NT2/D1 (cell line): ENCODE results near the gene FOXL3.

Source experiments
- YY1 ChIP-seq: IDR thresholded peaks from 2 replicates; pipeline ENCODE4 v1.6.1; 2011; ENCODE audit not compliant: insufficient read length, insufficient read depth
- ZNF274 ChIP-seq: IDR thresholded peaks from 2 replicates; pipeline ENCODE4 v1.6.1; 2011; ENCODE audit warnings: mild to moderate bottlenecking, low read depth, low read length

DNA sequence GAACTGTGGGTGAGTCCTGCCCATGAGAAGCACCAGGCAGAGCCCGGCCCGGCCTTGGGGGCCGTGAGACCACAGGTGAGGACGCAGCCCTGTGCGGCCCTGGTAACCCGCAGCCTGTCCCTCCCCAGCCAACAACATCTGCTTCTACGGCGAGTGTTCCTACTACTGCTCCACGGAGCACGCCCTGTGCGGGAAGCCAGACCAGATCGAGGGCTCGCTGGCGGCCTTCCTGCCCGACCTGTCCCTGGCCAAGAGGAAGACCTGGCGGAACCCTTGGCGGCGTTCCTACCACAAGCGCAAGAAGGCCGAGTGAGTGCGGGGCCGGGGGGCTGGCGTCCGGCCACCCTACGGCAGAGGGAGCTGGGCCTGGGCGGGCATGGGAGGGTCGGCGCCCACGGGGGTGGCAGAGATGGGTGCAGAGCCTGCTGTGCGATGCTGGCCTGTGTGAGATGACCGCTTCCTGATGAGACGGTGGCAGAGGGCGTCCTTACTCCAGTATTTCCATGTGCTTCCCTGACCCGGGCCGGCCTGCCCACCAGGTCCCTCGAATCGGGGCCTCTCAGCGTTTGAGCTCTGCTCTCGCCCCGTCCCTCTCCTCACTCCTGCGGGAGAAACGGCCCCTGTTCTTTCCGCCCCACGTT lies 34.1 kb upstream of the FOXL3 start:
- TF ChIP-seq ZNF274 (no peak), YY1 (no peak)
